Measurements from ENCODE around the gene SPOCK1. TPM values are rescaled to one million over a fixed set of nuclear protein-coding genes. Genes with fewer than 3 reads are reported as not detected.

SPOCK1 gene
- total RNA-seq, 1 experiment from 2014 or later, result 0.27 TPM

DNA sequence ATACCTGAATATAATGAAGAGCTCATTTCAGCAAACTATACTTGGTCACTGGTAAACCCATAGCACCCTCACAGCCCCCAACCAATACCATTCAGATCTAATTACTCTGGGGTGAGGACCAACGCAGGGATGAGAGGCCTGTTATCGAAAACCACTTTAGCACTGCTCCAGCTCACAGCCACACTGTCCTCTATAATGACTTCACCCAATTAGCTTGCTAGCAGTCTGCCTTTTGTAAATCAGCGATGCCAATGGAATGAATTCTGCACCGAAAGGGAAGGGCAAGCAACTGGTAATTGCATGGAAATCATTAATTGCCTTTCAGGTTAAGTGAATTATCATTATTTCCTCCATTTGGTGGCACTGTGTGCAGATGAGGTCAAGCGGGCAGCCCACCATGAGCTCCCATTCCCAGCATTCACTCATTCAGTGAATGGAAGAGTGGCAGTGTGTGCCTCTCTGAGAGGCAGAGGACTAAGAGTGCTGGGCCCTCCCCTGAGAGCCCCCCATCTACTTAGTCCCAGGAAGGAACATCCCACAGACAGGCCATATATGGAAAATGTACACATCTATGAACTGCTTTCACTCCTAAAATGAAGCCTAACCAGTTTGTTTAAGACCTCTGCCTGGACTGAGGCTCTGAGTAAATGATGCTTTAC is 262.1 kb downstream of the SPOCK1 start:
- intact Hi-C loops (cut with micrococcal nuclease), result no loop called here
- Histone ChIP-seq H4K20me1 (ENCODE audit: insufficient read depth) (no peaks in the 10 kb centered on the region), H3K9me2 (ENCODE audit: insufficient read depth) (no peaks in the 10 kb centered on the region), H2AFZ (ENCODE audit: low read depth, low read length, poor library complexity, severe bottlenecking) (no peak overlapping the region), H3K9me3 (ENCODE audit: control insufficient read depth in 1 of 2, insufficient read depth in 1 of 2, low read depth in 1 of 2, low read length in 2 of 2) (no peaks in the 10 kb centered on the region), H3K27me3 (ENCODE audit: insufficient read depth, low read length) (no peaks in the 10 kb centered on the region), H3K4me2 (ENCODE audit: low read length) (no peak overlapping the region), H3K4me1 (ENCODE audit: control insufficient read depth in 1 of 2, insufficient read depth in 2 of 2, low read length in 2 of 2) (peaks cover 0 to 23% of the 10 kb centered on the region in 2 experiments; a peak in 3 of 4 replicates), H3K9ac (ENCODE audit: low read length) (no peak overlapping the region), H3K4me3 (replicated peaks in 1 of 2; ENCODE audit: low read depth in 1 of 2, low read length in 2 of 2) (no peak overlapping the region), H3K27ac (ENCODE audit: low read depth, low read length) (no peak overlapping the region), H3K79me2 (ENCODE audit: insufficient read depth, low read length) (no peaks in the 10 kb centered on the region), H3K36me3 (ENCODE audit: control insufficient read depth in 1 of 2, insufficient read depth in 2 of 2, low read length in 2 of 2) (no peaks in the 10 kb centered on the region)
- ATAC-seq (no peak), DNase-seq (ENCODE audit: low read depth, low spot score) (no peak)
- ChIA-PET RAD21 (ENCODE audit: low non-redundant PET in 1 of 2, low total read pairs in 2 of 2, uncharacterized antibody in 2 of 2, unreplicated experiment in 2 of 2) (no interaction called here), CTCF (no interaction called here), POLR2A (interaction anchor here (0.6 kb wide), 1 partner anchor 198 kb away, joined by 3 read pairs; no protein-coding TSS in a partner anchor)
- no TSS peak for BruUV-seq (replicated peaks)
- TF ChIP-seq JUND (IDR thresholded peaks at IDR 0.05), result no peak
- TF ChIP-seq, protein P1, sequence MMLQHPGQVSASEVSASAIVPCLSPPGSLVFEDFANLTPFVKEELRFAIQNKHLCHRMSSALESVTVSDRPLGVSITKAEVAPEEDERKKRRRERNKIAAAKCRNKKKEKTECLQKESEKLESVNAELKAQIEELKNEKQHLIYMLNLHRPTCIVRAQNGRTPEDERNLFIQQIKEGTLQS (IDR thresholded peaks at IDR 0.05), result no peak

DNA sequence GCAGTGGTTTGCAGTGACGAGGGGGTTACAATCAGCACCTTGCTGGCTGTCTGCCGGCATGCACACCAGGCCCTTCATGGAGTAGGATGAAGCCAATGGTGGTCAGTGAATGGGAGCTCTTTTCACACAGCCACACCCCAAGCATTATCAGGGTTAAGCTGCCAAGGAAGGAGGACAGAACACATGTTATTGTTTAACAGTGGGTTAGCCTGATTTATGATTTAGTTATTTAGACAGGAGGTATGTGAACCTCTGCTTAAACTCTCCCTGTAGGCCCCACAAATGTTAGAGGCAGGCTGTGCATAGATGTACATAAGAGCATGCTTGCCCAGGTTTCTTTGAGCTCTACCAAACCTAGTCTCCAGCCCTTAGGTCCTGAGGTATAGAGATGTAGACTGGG is 262.9 kb downstream of the SPOCK1 start:
- POLR2A ChIA-PET, result interaction anchor here (0.6 kb wide), 1 partner anchor 197 kb away, joined by 3 read pairs; no protein-coding TSS in a partner anchor
- no peaks in the 10 kb centered on the region for H3K27me3 ChIP-seq (ENCODE audit: insufficient read depth, low read length)

More for the DNA sequence above, 262.9 kb downstream of the SPOCK1 start:
- Histone ChIP-seq H3K9ac (ENCODE audit: low read length) (no peak overlapping the region), H3K79me2 (ENCODE audit: insufficient read depth, low read length) (no peaks in the 10 kb centered on the region), H3K9me3 (ENCODE audit: control insufficient read depth in 1 of 2, insufficient read depth in 1 of 2, low read depth in 1 of 2, low read length in 2 of 2) (no peaks in the 10 kb centered on the region), H3K9me2 (ENCODE audit: insufficient read depth) (no peaks in the 10 kb centered on the region), H3K4me2 (ENCODE audit: low read length) (no peak overlapping the region), H2AFZ (ENCODE audit: low read depth, low read length, poor library complexity, severe bottlenecking) (no peak overlapping the region), H3K27ac (ENCODE audit: low read depth, low read length) (no peak overlapping the region), H3K4me3 (replicated peaks in 1 of 2; ENCODE audit: low read depth in 1 of 2, low read length in 2 of 2) (no peak overlapping the region), H4K20me1 (ENCODE audit: insufficient read depth) (no peaks in the 10 kb centered on the region), H3K4me1 (ENCODE audit: control insufficient read depth in 1 of 2, insufficient read depth in 2 of 2, low read length in 2 of 2) (peaks cover 0 to 29% of the 10 kb centered on the region in 2 experiments; a peak in 3 of 4 replicates), H3K36me3 (ENCODE audit: control insufficient read depth in 1 of 2, insufficient read depth in 2 of 2, low read length in 2 of 2) (no peaks in the 10 kb centered on the region)
- intact Hi-C loops (cut with micrococcal nuclease), result no loop called here
- ChIA-PET RAD21 (ENCODE audit: low non-redundant PET in 1 of 2, low total read pairs in 2 of 2, uncharacterized antibody in 2 of 2, unreplicated experiment in 2 of 2) (no interaction called here), CTCF (no interaction called here)
- TF ChIP-seq ZNF274 (IDR thresholded peaks at IDR 0.05; ENCODE audit: low read depth, low read length), result no peak
- ATAC-seq, result no peak
- no peak for DNase-seq (ENCODE audit: low read depth, low spot score)
- BruUV-seq (replicated peaks), result no TSS peak

All from HCT116 (cell line).